Thymus (tissue), 14 donors: Measurements from ENCODE around the gene THEMIS2. TPM values are rescaled to one million over a fixed set of nuclear protein-coding genes. Genes with fewer than 3 reads are reported as not detected.
A peak's percentile ranks its signal among the peaks of the same experiment; 100 is the strongest.
"Not testable (repeated sequence)": the region's sequence is repeated elsewhere in the genome, so short reads cannot be mapped to it uniquely, and the experiment has no call there.

Source experiments
- DNase-seq, 9 donors: peaks; one replicate each; pipeline ENCODE4 v3.0.0-alpha.2; 2013; ENCODE audit warnings: low spot score in 9 of 9, low read depth in 6 of 9, missing footprints in 1 of 9
- H3K27ac ChIP-seq, 2 donors: one replicate each; pipeline ENCODE4 v1.5.1; 2013; ENCODE audit warnings: control low read depth in 1 of 2, low read depth in 1 of 2, low read length in 1 of 2, mild to moderate bottlenecking in 1 of 2, moderate library complexity in 1 of 2
- H3K27me3 ChIP-seq, 2 donors: one replicate each; pipeline ENCODE4 v1.5.1; 2013; ENCODE audit warnings: low read length in 1 of 2; ENCODE audit not compliant: control insufficient read depth in 2 of 2, insufficient read depth in 1 of 2
- H3K36me3 ChIP-seq, 2 donors: one replicate each; pipeline ENCODE4 v1.5.1; 2013; ENCODE audit warnings: low read length in 1 of 2, mild to moderate bottlenecking in 1 of 2, moderate library complexity in 1 of 2; ENCODE audit not compliant: control insufficient read depth in 2 of 2, insufficient read depth in 2 of 2
- H3K4me1 ChIP-seq, 2 donors: one replicate each; pipeline ENCODE4 v1.5.1; 2013; ENCODE audit warnings: low read length in 2 of 2; ENCODE audit not compliant: control insufficient read depth in 2 of 2, insufficient read depth in 2 of 2
- H3K4me3 ChIP-seq, 2 donors: one replicate each; pipeline ENCODE4 v1.5.1; 2013; ENCODE audit warnings: low read length in 2 of 2, control low read depth in 1 of 2, mild to moderate bottlenecking in 1 of 2
- H3K9me3 ChIP-seq, 2 donors: one replicate each; pipeline ENCODE4 v1.5.1; 2013; ENCODE audit warnings: low read length in 1 of 2, mild to moderate bottlenecking in 1 of 2; ENCODE audit not compliant: control insufficient read depth in 2 of 2, insufficient read depth in 1 of 2
- WGBS: extraction: QIAGEN DNeasy Blood & Tissue Kit; methylation state at CpG from one replicate; pipeline ENCODE4 v1.1.7; 2013; 5-methylcytosine and 5-hydroxymethylcytosine counted together
- long read RNA-seq, 10 donors: transcript quantifications; one replicate each; lab custom pipeline, GENCODE V29; 2026
- polyA plus RNA-seq: library from polyadenylated mRNA; stranded (reverse); fragments of 200-250 nt; gene quantifications from one replicate; pipeline ENCODE4 v1.2.3, GENCODE V29; 2013
- total RNA-seq: library from RNA; stranded (reverse); fragments of 120-200 nt; gene quantifications from one replicate; pipeline ENCODE4 v1.2.4, GENCODE V29; 2013
- donor health status: healthy.

Gene THEMIS2
- 17.2 TPM for total RNA-seq
- 64.4 TPM for polyA plus RNA-seq
- long read RNA-seq, donor 1 = 0 reads
- long read RNA-seq, donor 2, transcript THEMIS2-211 (2 exons, 2,861 nt) = minor isoform, 5 of 18 reads
- long read RNA-seq, donor 2, transcript THEMIS2-202 (6 exons, 2,687 nt) = minor isoform, 5 of 18 reads
- long read RNA-seq, donor 2, transcript THEMIS2-204 (4 exons, 1,082 nt) = major isoform, 7 of 18 reads
- long read RNA-seq, donor 2, partial matches to known transcripts = 0 of 18 reads
- long read RNA-seq, donor 2, other reads (novel, unspliced or antisense) = 0 of 18 reads
- long read RNA-seq, donor 3, partial matches to known transcripts = 68 of 76 reads
- long read RNA-seq, donor 3, other reads (novel, unspliced or antisense) = 0 of 76 reads
- long read RNA-seq, donor 4, partial matches to known transcripts = 0 of 8 reads
- long read RNA-seq, donor 4, other reads (novel, unspliced or antisense) = 0 of 8 reads
- long read RNA-seq, donor 5, transcript THEMIS2-204 (4 exons, 1,082 nt) = major isoform, 5 of 19 reads
- long read RNA-seq, donor 5, partial matches to known transcripts = 12 of 19 reads
- long read RNA-seq, donor 5, other reads (novel, unspliced or antisense) = 0 of 19 reads
- long read RNA-seq, donor 6, partial matches to known transcripts = 50 of 55 reads
- long read RNA-seq, donor 6, other reads (novel, unspliced or antisense) = 0 of 55 reads
- long read RNA-seq, donor 7, partial matches to known transcripts = 5 of 9 reads
- long read RNA-seq, donor 7, other reads (novel, unspliced or antisense) = 0 of 9 reads
- long read RNA-seq, donor 8, partial matches to known transcripts = 0 of 5 reads
- long read RNA-seq, donor 8, other reads (novel, unspliced or antisense) = 0 of 5 reads
- long read RNA-seq, donor 9, partial matches to known transcripts = 0 of 5 reads
- long read RNA-seq, donor 9, other reads (novel, unspliced or antisense) = 0 of 5 reads
- long read RNA-seq, donor 10, partial matches to known transcripts = 0 of 3 reads
- long read RNA-seq, donor 10, other reads (novel, unspliced or antisense) = 0 of 3 reads

DNA sequence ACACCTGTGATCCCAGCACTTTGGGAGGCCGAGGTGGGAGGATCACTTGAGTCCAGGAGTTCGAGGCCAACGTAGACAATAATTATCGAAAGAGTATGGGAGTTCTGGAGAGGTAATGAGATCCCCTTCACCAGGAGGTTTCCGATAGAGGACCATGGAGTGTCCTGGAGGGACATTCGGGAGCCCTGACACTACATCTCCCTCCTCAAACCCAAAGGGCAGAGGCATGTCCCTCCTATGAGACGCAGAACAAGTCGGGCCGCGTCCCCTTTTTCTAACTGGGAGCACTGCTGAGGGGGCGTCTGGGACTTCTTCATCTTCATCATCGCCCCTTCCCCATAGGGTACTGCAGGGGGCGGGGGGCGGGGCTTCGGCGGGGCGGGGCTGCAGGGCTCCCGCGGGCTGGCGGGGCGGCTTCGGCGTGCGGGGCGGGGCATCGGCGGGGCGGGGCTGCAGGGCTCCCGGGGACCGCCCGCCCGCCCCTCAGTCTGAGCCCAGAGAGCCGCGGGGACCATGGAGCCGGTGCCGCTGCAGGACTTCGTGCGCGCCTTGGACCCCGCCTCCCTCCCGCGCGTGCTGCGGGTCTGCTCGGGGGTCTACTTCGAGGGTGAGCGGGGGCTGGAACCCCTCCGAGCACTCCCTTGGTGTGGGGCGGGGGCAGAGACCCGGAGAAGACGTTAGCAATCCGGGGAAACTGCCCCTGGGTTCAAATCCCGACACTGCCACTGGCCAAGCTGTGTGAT, at the start of gene THEMIS2:
TSS of gene THEMIS2 (plus strand) at position 486 of the 743 bp plus-strand sequence. CDS start at position 514, 28 bp downstream.
- WGBS = 12% methylated on average over 53 of the region's 53 CpGs
- Histone ChIP-seq H3K9me3 (no peaks in the 10 kb centered on the region), H3K36me3 (peaks cover 0 to 9% of the 10 kb centered on the region in 2 donors), H3K27me3 (peaks cover 0 to 6% of the 10 kb centered on the region in 2 donors), H3K4me1 (peaks cover 17 to 40% of the 10 kb centered on the region in 2 donors), H3K4me3 (peak within 1 kb of the TSS; percentile 73 to 75), H3K27ac (peak within 1 kb of the TSS; percentile 50 to 61)
- DNase-seq = peak in 3 of 9 donors; percentile 56 to 77 (median 61)

DNA sequence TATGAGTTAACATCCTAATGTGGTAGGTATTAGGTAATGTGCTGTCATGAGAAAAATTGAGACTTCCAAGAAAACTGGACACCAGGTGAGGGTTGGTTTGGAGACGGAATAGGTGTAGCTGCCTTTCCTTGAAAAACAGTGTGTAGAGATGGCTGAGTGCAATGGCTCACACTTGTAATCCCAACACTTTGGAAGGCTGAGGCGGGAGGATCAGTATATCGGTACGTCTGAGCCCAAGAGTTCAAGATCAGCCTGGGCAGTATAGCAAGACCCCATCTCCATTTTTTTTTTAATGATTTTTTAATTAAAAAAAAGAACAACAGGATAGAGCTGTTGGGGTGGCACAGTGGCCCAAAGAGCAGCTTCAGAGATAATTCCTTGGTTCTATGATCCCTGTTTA, 48.6 kb upstream of the THEMIS2 start:
- Histone ChIP-seq H3K4me1 (no peaks in the 10 kb centered on the region), H3K27ac (no peak overlapping the region), H3K9me3 (no peaks in the 10 kb centered on the region), H3K27me3 (no peaks in the 10 kb centered on the region), H3K36me3 (peaks cover 10 to 14% of the 10 kb centered on the region in 2 donors), H3K4me3 (no peak overlapping the region)
- no peak for DNase-seq
- WGBS = 100% methylated on average over 4 of the region's 4 CpGs

DNA sequence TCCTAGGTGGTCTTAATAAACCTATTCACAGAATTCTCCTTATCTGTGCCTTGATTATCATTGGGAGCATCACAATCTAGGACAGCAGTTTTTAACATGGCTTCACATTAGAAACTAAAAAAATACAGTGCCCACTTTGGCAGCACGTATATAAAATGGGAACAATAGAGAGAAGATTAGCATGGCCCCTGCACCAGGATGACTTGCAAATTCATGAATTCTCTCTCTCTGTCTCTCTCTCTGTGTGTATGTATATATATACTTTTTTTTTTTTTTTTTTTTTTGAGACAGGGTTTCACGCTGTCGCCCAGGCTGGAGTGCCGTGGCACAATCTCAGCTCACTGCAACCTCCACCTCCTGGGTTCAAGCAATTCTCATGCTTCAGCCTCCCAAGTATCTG, 47.9 kb upstream of the THEMIS2 start:
- Histone ChIP-seq H3K36me3 (peaks cover 9 to 10% of the 10 kb centered on the region in 2 donors), H3K27ac (no peak overlapping the region), H3K27me3 (no peaks in the 10 kb centered on the region), H3K4me1 (no peaks in the 10 kb centered on the region), H3K9me3 (no peaks in the 10 kb centered on the region), H3K4me3 (no peak overlapping the region)
- DNase-seq = no peak
- WGBS = 96% methylated on average over 4 of the region's 4 CpGs

DNA sequence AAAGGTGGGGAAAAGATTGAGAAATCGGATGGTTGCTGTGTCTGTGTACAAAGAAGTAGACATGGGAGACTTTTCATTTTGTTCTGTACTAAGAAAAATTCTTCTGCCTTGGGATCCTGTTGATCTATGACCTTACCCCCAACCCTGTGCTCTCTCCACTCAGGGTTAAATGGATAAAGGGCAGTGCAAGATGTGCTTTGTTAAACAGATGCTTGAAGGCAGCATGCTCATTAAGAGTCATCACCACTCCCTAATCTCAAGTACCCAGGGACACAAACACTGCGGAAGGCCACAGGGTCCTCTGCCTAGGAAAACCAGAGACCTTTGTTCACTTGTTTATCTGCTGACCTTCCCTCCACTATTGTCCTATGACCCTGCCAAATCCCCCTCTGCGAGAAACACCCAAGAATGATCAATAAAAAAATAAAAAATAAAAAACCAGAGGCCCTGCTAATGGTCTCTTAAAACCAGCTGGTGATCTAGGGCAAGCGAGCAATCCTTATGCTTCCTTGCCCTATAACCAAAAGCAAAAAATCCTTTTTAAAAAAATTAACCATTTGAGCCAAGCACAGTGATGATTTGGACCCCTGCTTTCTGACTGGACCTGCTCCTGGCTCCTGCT, 42.9 kb upstream of the THEMIS2 start:
- WGBS = 87% methylated on average over 3 of the region's 4 CpGs
- H3K36me3 ChIP-seq = peaks cover 8 to 21% of the 10 kb centered on the region in 2 donors
- not testable (repeated sequence) for H3K27ac ChIP-seq

DNA sequence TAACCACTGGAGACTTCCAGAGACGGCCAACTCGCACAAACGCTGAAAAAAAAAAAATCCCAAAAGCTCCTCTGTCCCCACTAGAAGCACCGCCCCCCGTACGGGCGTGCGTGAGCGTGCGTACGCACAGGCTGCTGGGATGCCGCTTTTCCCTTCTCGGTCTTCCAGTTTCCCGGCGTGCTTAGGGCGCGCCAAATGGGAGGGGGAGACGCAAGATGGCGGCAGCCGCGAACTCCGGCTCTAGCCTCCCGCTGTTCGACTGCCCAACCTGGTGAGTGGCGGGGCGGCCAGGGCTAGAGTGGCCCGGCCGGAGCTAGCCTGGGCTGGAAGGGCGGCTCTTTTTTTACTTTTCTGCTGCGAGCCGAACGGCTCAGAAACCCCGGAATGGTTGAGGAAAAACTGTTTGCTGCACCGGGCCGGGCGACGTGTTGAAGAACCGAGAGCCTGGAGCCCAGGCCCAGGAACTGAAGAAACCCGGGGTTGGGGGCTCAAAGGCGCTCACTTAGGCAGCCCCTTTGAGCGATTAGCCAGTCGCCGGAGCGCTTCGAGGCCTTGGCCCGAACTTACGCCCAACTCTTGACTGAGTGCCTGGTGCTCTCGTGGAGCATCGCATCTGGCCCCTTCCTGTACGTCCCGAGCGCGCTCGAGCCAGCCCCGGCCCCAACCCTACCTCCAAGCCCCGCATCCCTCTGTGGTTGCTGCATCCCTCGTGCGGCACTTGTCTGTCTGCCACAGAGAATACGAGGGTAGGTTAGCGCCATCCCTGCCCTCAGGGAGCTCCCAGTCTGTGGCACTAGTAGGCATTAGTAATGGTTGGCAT, 41.5 kb upstream of the THEMIS2 start, which contains the start of gene PPP1R8:
TSS of gene PPP1R8 (plus strand) at position 162 of the 820 bp plus-strand sequence. CDS start at position 216, 54 bp downstream.
- under 1% methylated on average over 60 of the region's 60 CpGs for WGBS
- Histone ChIP-seq H3K9me3 (no peaks in the 10 kb centered on the region), H3K4me3 (peak within 1 kb of the TSS; percentile 77 to 98), H3K4me1 (peaks cover 12% of the 10 kb centered on the region in 2 donors), H3K27me3 (no peaks in the 10 kb centered on the region), H3K36me3 (peaks cover 7 to 28% of the 10 kb centered on the region in 2 donors), H3K27ac (peak within 1 kb of the TSS; percentile 77 to 80)
- DNase-seq = peak; percentile 78 to 95 (median 89)

More for the DNA sequence above, 42.9 kb upstream of the THEMIS2 start:
- H3K4me1 ChIP-seq = peaks cover 12% of the 10 kb centered on the region in 2 donors
- DNase-seq, H3K9me3 ChIP-seq, H3K27me3 ChIP-seq, H3K4me3 ChIP-seq: not testable (repeated sequence)

DNA sequence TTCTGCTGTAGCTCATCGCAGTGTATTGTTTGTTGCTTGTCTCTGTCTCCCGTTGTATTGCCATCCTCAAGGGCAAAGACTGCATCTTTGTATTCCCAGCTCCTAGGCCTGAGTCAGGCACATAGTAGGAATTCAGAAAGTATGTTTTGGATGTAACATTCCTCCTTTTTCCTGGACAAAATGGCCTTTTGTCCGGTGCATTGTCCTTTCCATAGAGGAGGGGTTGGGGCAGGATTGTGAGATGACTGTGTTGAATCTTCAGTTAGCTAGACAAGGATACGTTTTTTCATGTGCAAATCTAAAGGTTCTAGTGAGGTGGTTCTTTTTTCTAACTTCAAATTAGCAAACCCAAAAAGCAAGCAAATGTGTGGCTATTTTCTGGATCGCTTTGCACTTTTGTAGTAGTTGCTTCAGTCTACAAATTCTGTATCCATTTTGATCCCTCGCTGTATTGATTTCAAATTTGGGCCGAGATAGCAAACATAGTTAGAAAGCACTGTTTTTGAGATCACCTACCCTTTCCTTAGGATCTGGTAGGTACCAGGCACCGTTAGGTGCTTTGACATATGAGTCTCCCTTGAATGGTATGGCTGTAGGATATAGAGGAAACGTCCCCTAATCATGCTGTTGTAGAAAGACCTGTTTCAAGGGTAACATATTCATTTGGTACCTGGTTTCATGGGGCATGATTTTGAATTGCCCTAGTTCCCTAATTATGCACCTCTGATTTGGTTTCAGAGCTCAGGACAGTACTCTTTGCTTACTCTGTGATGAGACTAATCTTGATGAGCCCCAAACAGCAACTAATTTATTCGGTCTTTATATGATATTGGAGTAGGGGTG, 40.6 kb upstream of the THEMIS2 start:
- H3K4me3 ChIP-seq = peak overlapping the region; percentile 77 to 98
- H3K27me3 ChIP-seq = no peaks in the 10 kb centered on the region
- DNase-seq = no peak
- peaks cover 7 to 33% of the 10 kb centered on the region in 2 donors for H3K36me3 ChIP-seq
- WGBS = 64% methylated on average over 10 of the region's 10 CpGs
- no peak overlapping the region for H3K27ac ChIP-seq
- no peaks in the 10 kb centered on the region for H3K9me3 ChIP-seq
- peaks cover 12% of the 10 kb centered on the region in 2 donors for H3K4me1 ChIP-seq

DNA sequence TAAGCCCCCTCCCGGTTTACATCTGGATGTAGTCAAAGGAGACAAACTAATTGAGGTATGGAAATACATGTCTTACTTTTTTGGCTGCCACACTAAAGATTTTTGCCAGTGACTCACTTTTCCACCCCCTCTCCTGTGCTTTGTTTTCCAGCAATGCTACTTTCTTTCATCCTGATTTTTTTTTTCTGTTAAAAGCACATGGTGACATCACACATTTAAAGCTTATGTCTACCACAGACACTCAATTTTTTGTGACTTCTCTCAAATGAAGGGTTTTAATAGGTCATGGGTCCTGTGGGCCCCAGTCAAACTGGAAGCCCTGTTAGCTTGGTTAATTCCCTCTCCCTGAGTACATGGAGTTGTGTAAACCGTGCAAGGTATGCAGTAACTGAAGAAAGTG, 39.6 kb upstream of the THEMIS2 start:
- Histone ChIP-seq H3K4me3 (no peak overlapping the region), H3K36me3 (peaks cover 7 to 33% of the 10 kb centered on the region in 2 donors), H3K9me3 (no peaks in the 10 kb centered on the region), H3K27me3 (no peaks in the 10 kb centered on the region), H3K27ac (no peak overlapping the region), H3K4me1 (peaks cover 12% of the 10 kb centered on the region in 2 donors)
- WGBS = 97% methylated on average over 2 of the region's 2 CpGs
- DNase-seq = no peak
